VCaP (cell line): ENCODE data around the gene PTDSS2.
"Not testable (repeated sequence)": the region's sequence is repeated elsewhere in the genome, so short reads cannot be mapped to it uniquely, and the experiment has no call there.

Experiments used
- H3K27ac ChIP-seq: fragments of 450-650 bp; 2 replicates; pipeline ENCODE4 v1.5.1; 2017
- TF ChIP-seq, protein P1 (sequence below): fragments of 450-650 bp; conservative IDR thresholded peaks from 2 replicates; pipeline ENCODE4 v1.5.1; 2017; ENCODE audit warnings: mild to moderate bottlenecking, moderate library complexity

Gene PTDSS2

DNA sequence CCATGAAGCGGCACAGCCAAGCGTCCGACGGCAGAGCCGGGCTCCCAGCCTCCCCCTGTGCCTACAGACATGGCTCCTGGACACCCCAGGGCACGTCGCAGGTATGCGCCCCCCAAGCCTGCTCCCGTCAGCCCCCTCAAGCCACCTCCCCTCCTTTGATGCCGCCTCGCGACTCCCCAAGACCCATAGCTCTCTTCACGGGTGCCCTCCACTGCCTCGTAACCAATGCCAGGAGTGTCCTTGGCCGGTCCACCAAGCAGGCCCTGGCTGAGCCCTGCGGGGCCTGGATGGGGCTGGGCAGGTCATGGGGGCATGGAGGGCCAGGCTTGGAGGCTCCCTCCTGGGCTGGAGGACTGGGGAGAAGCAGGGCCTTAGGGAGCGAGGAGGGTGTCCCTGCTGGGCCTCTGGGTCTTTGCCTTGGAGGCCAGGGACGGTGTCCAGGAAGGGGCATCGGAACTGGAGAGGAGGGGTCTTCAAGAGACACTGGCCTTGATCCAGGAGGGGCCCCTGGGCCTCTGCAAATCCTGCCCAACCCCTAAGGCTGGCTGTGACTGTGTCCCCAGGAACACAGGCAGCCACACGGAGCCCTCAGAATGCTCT lies 17.5 kb upstream of the PTDSS2 start:
- no peak overlapping the region for H3K27ac ChIP-seq
- TF ChIP-seq, protein P1, sequence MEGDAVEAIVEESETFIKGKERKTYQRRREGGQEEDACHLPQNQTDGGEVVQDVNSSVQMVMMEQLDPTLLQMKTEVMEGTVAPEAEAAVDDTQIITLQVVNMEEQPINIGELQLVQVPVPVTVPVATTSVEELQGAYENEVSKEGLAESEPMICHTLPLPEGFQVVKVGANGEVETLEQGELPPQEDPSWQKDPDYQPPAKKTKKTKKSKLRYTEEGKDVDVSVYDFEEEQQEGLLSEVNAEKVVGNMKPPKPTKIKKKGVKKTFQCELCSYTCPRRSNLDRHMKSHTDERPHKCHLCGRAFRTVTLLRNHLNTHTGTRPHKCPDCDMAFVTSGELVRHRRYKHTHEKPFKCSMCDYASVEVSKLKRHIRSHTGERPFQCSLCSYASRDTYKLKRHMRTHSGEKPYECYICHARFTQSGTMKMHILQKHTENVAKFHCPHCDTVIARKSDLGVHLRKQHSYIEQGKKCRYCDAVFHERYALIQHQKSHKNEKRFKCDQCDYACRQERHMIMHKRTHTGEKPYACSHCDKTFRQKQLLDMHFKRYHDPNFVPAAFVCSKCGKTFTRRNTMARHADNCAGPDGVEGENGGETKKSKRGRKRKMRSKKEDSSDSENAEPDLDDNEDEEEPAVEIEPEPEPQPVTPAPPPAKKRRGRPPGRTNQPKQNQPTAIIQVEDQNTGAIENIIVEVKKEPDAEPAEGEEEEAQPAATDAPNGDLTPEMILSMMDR, result no peak

- no peak overlapping the region for H3K27ac ChIP-seq
- TF ChIP-seq, protein P1, result no peak
Observed at GRCh38 chr11:433111-433510, 17.0 kb upstream of the PTDSS2 start.

DNA sequence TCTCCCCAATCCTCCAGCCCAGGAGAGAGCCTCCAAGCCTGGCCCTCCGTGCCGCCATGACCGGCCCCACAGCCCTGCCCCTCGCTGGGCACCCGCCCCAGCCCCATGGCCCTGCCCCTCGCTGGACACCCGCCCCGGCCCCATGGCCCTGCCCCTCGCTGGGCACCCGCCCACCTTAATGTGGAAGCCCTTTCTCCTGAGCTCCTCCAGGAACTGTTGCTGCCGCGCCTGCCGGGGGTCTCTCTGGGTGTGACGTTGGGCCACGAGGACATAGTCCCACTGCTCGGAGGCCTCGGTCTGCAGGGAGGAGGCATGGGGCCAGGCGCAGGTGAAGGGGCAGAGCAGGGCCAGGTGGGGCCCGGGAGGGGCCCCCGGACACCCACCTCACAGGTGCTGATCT lies 16.4 kb upstream of the PTDSS2 start:
- no peak overlapping the region for H3K27ac ChIP-seq
- TF ChIP-seq, protein P1, result no peak

DNA sequence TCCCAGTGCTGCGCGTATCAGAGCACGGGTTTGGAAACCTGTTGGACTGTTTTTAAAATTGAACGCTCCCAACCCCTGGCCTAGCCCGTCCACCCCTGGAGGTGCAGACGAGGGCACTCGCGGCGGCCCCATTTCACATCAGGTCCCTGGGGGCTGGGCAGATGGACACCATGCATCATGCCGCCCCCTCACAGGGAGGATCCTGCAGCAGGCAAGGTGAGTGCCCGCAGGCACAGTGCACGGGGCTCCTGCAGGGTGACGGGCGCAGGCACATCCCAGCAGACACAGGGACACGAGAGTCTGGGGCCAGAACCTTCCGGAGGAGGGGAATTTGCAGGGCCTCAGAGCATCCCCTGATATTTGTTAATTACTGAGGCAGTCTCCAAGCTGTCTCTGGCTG lies 15.6 kb upstream of the PTDSS2 start:
- TF ChIP-seq, protein P1, result no peak
- H3K27ac ChIP-seq, result no peak overlapping the region

GRCh38 chr11:434999-435740 lies 14.9 kb upstream of the PTDSS2 start:
- not testable (repeated sequence) for H3K27ac ChIP-seq

DNA sequence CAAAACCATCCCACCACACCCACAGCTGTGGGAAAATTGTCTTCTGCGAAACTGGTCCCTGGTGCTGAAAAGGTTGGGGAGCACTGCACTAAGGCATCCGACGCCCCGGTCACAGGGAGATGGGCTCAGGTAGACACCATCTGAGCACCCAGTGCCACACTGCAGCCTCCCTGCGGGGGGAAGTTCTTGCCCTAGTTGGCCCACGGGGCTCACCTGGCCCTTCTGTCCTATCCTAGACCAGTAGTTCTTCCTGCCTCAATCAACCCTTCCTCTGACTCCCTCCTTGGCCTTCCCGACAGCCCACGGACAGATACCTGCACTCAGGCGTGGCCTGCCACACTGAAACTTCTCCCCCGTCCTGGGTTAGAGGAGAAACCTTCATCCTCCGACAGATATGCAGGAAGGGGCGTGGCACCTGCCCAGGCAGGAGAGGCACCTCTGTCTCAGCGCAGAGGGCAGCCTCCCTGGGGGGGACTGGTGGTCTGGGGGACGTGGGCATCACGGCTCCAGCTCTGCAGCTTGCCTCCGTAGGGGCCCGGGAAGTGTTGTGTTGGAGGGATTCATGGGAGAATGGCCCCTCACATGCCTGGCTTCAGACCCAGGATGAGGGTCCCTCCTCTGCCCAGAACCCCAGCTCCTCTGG lies 12.7 kb upstream of the PTDSS2 start:
- TF ChIP-seq, protein P1, result no peak
- no peak overlapping the region for H3K27ac ChIP-seq

GRCh38 chr11:438101-438844 lies 11.8 kb upstream of the PTDSS2 start:
- H3K27ac ChIP-seq, result no peak overlapping the region
- TF ChIP-seq, protein P1, result no peak
